SH-SY5Y (cell line): Measurements from ENCODE around the gene OR2V2.

Experiments used
- GATA2 ChIP-seq: IDR thresholded peaks from 2 replicates; pipeline ENCODE4 v1.6.1; 2011; ENCODE audit warnings: mild to moderate bottlenecking, low read depth, low read length
- GATA3 ChIP-seq: IDR thresholded peaks from 2 replicates; pipeline ENCODE4 v1.6.1; 2011; ENCODE audit warnings: low read depth, mild to moderate bottlenecking, low read length, moderate library complexity

GRCh38 chr5:181173420-181174342 is 26.3 kb downstream of the OR2V2 start:
- TF ChIP-seq GATA3 (no peak), GATA2 (no peak)
